Spinal cord (tissue), 10 donors: Measurements from ENCODE around the gene VPS13A. TPM values are rescaled to one million over a fixed set of nuclear protein-coding genes. Genes with fewer than 3 reads are reported as not detected.

Source experiments
- DNase-seq, 6 donors: peaks; one replicate each; pipeline versions ENCODE4 v3.0.0 to v3.0.0-alpha.2; 2013 to 2015; ENCODE audit warnings: low spot score in 6 of 6, low read depth in 4 of 6
- H3K27ac ChIP-seq: one replicate; pipeline ENCODE4 v1.5.1; 2013; ENCODE audit warnings: low read depth, low read length, control low read depth
- H3K27me3 ChIP-seq: one replicate; pipeline ENCODE4 v1.6.1; 2013; ENCODE audit warnings: low read length; ENCODE audit not compliant: control insufficient read depth, insufficient read depth
- H3K36me3 ChIP-seq: one replicate; pipeline ENCODE4 v1.6.1; 2013; ENCODE audit warnings: low read length; ENCODE audit not compliant: control insufficient read depth, insufficient read depth
- H3K4me1 ChIP-seq: one replicate; pipeline ENCODE4 v1.6.1; 2013; ENCODE audit warnings: low read length; ENCODE audit not compliant: control insufficient read depth, insufficient read depth
- H3K4me3 ChIP-seq: one replicate; pipeline ENCODE4 v1.5.1; 2013; ENCODE audit warnings: low read depth, low read length, control low read depth
- H3K9me3 ChIP-seq: one replicate; pipeline ENCODE4 v1.6.1; 2013; ENCODE audit warnings: low read length; ENCODE audit not compliant: control insufficient read depth, insufficient read depth
- WGBS: methylation state at CpG from one replicate; pipeline ENCODE4 v1.1.5; 2013; ENCODE audit warnings: missing lambda C conversion rate; ENCODE audit not compliant: insufficient coverage; 5-methylcytosine and 5-hydroxymethylcytosine counted together
- polyA plus RNA-seq, 2 donors: library from polyadenylated mRNA; unstranded; fragments of 120-200 nt; gene quantifications; one replicate each; pipeline ENCODE4 v1.2.1, GENCODE V29; 2013; ENCODE audit not compliant: insufficient read length in 2 of 2
- total RNA-seq, 2 donors: library from RNA; depleted of rRNA in 1 of 2; stranded (reverse); fragments of 120-200 nt in 1 of 2; fragments of >200 nt in 1 of 2; gene quantifications; one replicate each; pipeline versions ENCODE4 v1.2.3 to v1.2.4, GENCODE V29; 2013 to 2014
- donor health status: healthy.

Gene VPS13A
- total and polyA plus RNA-seq, 4 donors: 13.2 to 58.9 (median 21.1) TPM

- 1% methylated on average over 52 of the region's 57 CpGs for WGBS
- Histone ChIP-seq H3K4me3 (peak overlapping the region; percentile 88), H3K4me1 (peaks cover 16% of the 10 kb centered on the region), H3K27ac (peak overlapping the region; percentile 25), H3K27me3 (no peaks in the 10 kb centered on the region), H3K36me3 (no peaks in the 10 kb centered on the region), H3K9me3 (no peaks in the 10 kb centered on the region)
- DNase-seq: peak in 4 of 6 donors; percentile 20 to 64 (median 43)
Observed at GRCh38 chr9:77177894-77178794, 810 bp downstream of the VPS13A start.

DNA sequence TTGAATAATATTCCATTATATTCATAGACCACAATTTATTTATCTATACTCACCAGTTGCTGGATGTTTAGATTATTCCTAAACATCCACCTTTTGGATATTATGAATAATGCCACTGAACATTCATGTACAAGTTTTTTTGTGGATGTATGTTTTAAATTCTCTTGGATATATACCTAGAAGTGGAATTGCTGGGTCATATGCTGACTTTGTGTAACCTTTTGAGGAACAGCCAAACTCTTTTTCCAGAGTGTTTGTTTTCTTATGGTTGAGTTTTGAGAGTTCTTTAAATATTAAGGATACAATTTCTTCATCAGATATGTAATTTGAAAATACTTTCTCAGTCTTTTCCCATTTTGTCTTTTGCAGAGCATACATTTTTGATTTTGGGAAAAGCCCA, 2.7 kb downstream of the VPS13A start:
- no peaks in the 10 kb centered on the region for H3K36me3 ChIP-seq
- peaks cover 16% of the 10 kb centered on the region for H3K4me1 ChIP-seq
- DNase-seq: no peak
- no peak overlapping the region for H3K4me3 ChIP-seq
- H3K27me3 ChIP-seq: no peaks in the 10 kb centered on the region
- no peaks in the 10 kb centered on the region for H3K9me3 ChIP-seq
- no peak overlapping the region for H3K27ac ChIP-seq

DNA sequence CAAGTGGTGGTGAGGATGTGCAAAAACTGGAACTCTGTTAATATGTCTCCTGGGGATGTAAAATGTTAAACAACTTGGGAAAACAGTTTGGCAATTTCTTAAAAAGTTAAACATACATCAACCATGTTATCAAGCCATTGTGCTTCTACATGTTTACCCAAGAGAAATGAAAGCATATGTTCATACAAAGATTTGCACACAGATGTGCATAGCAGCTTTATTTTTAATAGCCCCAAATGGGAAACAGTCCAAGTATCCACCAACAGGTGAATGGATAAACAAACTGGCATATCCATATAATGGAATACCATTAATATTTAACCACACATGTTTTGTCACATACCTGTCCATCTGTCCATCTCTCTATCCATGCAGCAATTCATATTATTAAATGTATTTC, 6.2 kb downstream of the VPS13A start:
- Histone ChIP-seq H3K4me3 (no peak overlapping the region), H3K27me3 (no peaks in the 10 kb centered on the region), H3K4me1 (peaks cover 4% of the 10 kb centered on the region), H3K27ac (no peak overlapping the region), H3K9me3 (no peaks in the 10 kb centered on the region), H3K36me3 (no peaks in the 10 kb centered on the region)
- DNase-seq: no peak

GRCh38 chr9:77188242-77188641, 10.9 kb downstream of the VPS13A start:
- no peak overlapping the region for H3K27ac ChIP-seq
- 100% methylated on average over 1 of the region's 3 CpGs for WGBS
- H3K36me3 ChIP-seq: no peaks in the 10 kb centered on the region
- H3K4me1 ChIP-seq: no peaks in the 10 kb centered on the region
- no peaks in the 10 kb centered on the region for H3K27me3 ChIP-seq
- DNase-seq: no peak
- H3K9me3 ChIP-seq: no peaks in the 10 kb centered on the region
- H3K4me3 ChIP-seq: no peak overlapping the region

DNA sequence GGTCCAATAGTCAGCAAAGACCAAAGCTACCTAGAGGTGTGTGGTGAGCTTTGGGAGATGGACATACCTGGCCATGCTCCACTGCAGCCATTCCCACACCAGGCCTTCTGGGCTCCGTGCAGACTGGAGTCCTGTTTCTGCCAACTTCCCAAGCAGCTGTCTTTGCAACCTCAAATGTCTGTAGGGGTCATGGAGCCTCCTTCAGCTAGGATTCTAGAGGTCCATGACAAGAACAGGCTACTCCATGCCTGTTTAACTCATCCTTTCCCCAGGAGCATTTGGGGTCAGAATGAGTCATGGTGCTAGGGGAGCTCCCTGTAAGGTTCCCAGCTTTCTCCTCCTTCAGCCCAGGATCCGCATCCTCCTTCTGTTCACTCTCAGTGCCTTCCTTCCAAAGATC, 17.1 kb downstream of the VPS13A start:
- Histone ChIP-seq H3K27me3 (no peaks in the 10 kb centered on the region), H3K4me1 (no peaks in the 10 kb centered on the region), H3K27ac (no peak overlapping the region), H3K36me3 (no peaks in the 10 kb centered on the region), H3K4me3 (no peak overlapping the region), H3K9me3 (no peaks in the 10 kb centered on the region)
- WGBS: no CpG with 5 or more reads among the region's 2 CpGs
- no peak for DNase-seq

- no peak for DNase-seq
- no peaks in the 10 kb centered on the region for H3K27me3 ChIP-seq
- no peaks in the 10 kb centered on the region for H3K4me1 ChIP-seq
- H3K9me3 ChIP-seq: no peaks in the 10 kb centered on the region
- no CpG with 5 or more reads among the region's 2 CpGs for WGBS
- no peak overlapping the region for H3K4me3 ChIP-seq
- peaks cover 4% of the 10 kb centered on the region for H3K36me3 ChIP-seq
- no peak overlapping the region for H3K27ac ChIP-seq
Observed at GRCh38 chr9:77210116-77210515, 32.8 kb downstream of the VPS13A start.

GRCh38 chr9:77211561-77211960, 34.2 kb downstream of the VPS13A start:
- H3K4me1 ChIP-seq: no peaks in the 10 kb centered on the region
- no peaks in the 10 kb centered on the region for H3K9me3 ChIP-seq
- no peak for DNase-seq
- H3K36me3 ChIP-seq: peaks cover 4% of the 10 kb centered on the region
- 93% methylated on average over 4 of the region's 6 CpGs for WGBS
- H3K27me3 ChIP-seq: no peaks in the 10 kb centered on the region
- no peak overlapping the region for H3K27ac ChIP-seq
- no peak overlapping the region for H3K4me3 ChIP-seq

GRCh38 chr9:77212801-77213200, 35.5 kb downstream of the VPS13A start:
- Histone ChIP-seq H3K27me3 (no peaks in the 10 kb centered on the region), H3K36me3 (peaks cover 4% of the 10 kb centered on the region), H3K4me3 (no peak overlapping the region), H3K4me1 (no peaks in the 10 kb centered on the region), H3K27ac (no peak overlapping the region), H3K9me3 (no peaks in the 10 kb centered on the region)
- no peak for DNase-seq
- no CpG with 5 or more reads among the region's 1 CpG for WGBS

GRCh38 chr9:77215874-77216273, 38.5 kb downstream of the VPS13A start:
- DNase-seq: peak in 2 of 6 donors; percentile 9 to 11
- no peaks in the 10 kb centered on the region for H3K27me3 ChIP-seq
- H3K9me3 ChIP-seq: no peaks in the 10 kb centered on the region
- WGBS: 86% methylated on average over 3 of the region's 5 CpGs
- no peaks in the 10 kb centered on the region for H3K4me1 ChIP-seq
- H3K4me3 ChIP-seq: no peak overlapping the region
- no peak overlapping the region for H3K27ac ChIP-seq
- H3K36me3 ChIP-seq: peaks cover 4% of the 10 kb centered on the region

DNA sequence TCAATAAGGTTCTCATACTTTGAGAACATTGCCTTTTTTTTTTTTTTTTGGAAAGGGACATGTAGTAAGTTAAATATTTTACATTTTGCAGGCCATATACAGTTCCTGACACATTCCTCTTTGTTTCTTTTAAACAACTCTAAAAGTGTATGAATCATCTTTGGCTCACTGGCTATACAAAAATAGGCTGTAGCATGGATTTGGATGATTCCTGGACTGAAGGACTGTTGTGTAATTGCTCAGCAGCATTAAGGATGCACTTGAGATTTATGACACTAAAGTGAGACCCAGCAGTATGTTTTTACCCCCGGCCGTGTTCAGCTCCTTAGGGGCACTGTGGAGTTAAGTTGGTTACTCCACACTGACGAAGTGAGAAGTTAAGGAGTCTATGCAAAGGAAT, 41.3 kb downstream of the VPS13A start:
- DNase-seq: no peak
- no peak overlapping the region for H3K4me3 ChIP-seq
- no peaks in the 10 kb centered on the region for H3K4me1 ChIP-seq
- H3K9me3 ChIP-seq: no peaks in the 10 kb centered on the region
- H3K36me3 ChIP-seq: peaks cover 4% of the 10 kb centered on the region
- no peak overlapping the region for H3K27ac ChIP-seq
- 81% methylated on average over 3 of the region's 3 CpGs for WGBS
- no peaks in the 10 kb centered on the region for H3K27me3 ChIP-seq
